PFSK-1 (cell line): ENCODE data around the gene NOVA2.

Source experiments
- POLR2AphosphoS5 ChIP-seq: IDR thresholded peaks from 2 replicates; pipeline ENCODE4 v1.6.1; 2012; ENCODE audit warnings: low read depth, mild to moderate bottlenecking, control low read depth, low read length, moderate library complexity
- REST ChIP-seq, 2 experiments: IDR thresholded peaks; 2 replicates each; pipeline versions ENCODE4 v1.6.1 to v1.8.0; 2011 to 2012; ENCODE audit warnings: low read depth in 2 of 2, low read length in 2 of 2, control low read depth in 1 of 2, inconsistent platforms in 1 of 2, mild to moderate bottlenecking in 1 of 2, moderate library complexity in 1 of 2; ENCODE audit not compliant: insufficient read depth in 1 of 2
- SIN3A ChIP-seq: IDR thresholded peaks from 2 replicates; pipeline ENCODE4 v1.6.1; 2012; ENCODE audit warnings: mild to moderate bottlenecking, low read length, moderate library complexity, borderline replicate concordance; ENCODE audit not compliant: insufficient read depth
- TAF1 ChIP-seq: IDR thresholded peaks from 2 replicates; pipeline ENCODE4 v1.6.1; 2012; ENCODE audit warnings: low read length, control low read depth, borderline replicate concordance; ENCODE audit not compliant: insufficient read depth

- TF ChIP-seq POLR2AphosphoS5 (no peak), TAF1 (no peak), SIN3A (no peak), REST (IDR thresholded peaks at IDR 0.05; ENCODE audit: insufficient read depth in 1 of 2, low read depth in 2 of 2, low read length in 2 of 2) (no peak)
Observed at GRCh38 chr19:46014534-46014933, 40.9 kb upstream of the NOVA2 start.
